Measurements from ENCODE around the gene HMOX1. TPM values are rescaled to one million over a fixed set of nuclear protein-coding genes. Genes with fewer than 3 reads are reported as not detected.

The HMOX1 gene
- total and polyA plus RNA-seq, 2 of the 13 experiments (the other 11 are each of a cell fraction or from before 2014, with no cell fraction given): 53.6 to 67.4 TPM

GRCh38 chr22:35352214-35353111, 28.4 kb upstream of the HMOX1 start (continued):
- no peak for TF ChIP-seq ZNF292 (CRISPR knock-in tag; IDR thresholded peaks at IDR 0.05; ENCODE audit: borderline replicate concordance, low read depth)
- TF ChIP-seq ZNF674 (CRISPR knock-in tag; IDR thresholded peaks at IDR 0.05; ENCODE audit: low read depth): no peak
- TF ChIP-seq ZNF775 (CRISPR knock-in tag; IDR thresholded peaks at IDR 0.05; ENCODE audit: borderline replicate concordance): no peak
- no peak for TF ChIP-seq ZNF780A (CRISPR knock-in tag; IDR thresholded peaks at IDR 0.05)
- no peak for TF ChIP-seq ZNF230 (CRISPR knock-in tag; IDR thresholded peaks at IDR 0.05)
- 0 out of 2 replicates have a peak, but pooled peaks have one; percentile 32 for TF ChIP-seq CENPT (CRISPR knock-in tag; IDR thresholded peaks at IDR 0.05; ENCODE audit: low read depth)
- no peak for TF ChIP-seq RAD51 (IDR thresholded peaks at IDR 0.05; ENCODE audit: borderline replicate concordance)
- TF ChIP-seq ZNF331 (CRISPR knock-in tag; IDR thresholded peaks at IDR 0.05): no peak
- no peak for TF ChIP-seq KLF16 (CRISPR knock-in tag; IDR thresholded peaks at IDR 0.05)
- TF ChIP-seq ZNF792 (CRISPR knock-in tag; IDR thresholded peaks at IDR 0.05): 0 out of 2 replicates have a peak, but pooled peaks have one; percentile 29
- TF ChIP-seq AFF4 (CRISPR knock-in tag; IDR thresholded peaks at IDR 0.05): no peak
- no peak for TF ChIP-seq CCDC6 (CRISPR knock-in tag; IDR thresholded peaks at IDR 0.05)
- no peak for TF ChIP-seq WIZ (CRISPR knock-in tag; IDR thresholded peaks at IDR 0.05)
- TF ChIP-seq ZNF567 (CRISPR knock-in tag; IDR thresholded peaks at IDR 0.05; ENCODE audit: borderline replicate concordance): no peak
- TF ChIP-seq DMAP1 (CRISPR knock-in tag; IDR thresholded peaks at IDR 0.05): no peak; the same call in 1 of the 2 replicates
- TF ChIP-seq ZNF503 (CRISPR knock-in tag; IDR thresholded peaks at IDR 0.05): no peak
- no peak for TF ChIP-seq CC2D1A (CRISPR knock-in tag; IDR thresholded peaks at IDR 0.05)
- 0 out of 2 replicates have a peak, but pooled peaks have one; percentile 22 for TF ChIP-seq ZBTB7B (CRISPR knock-in tag; IDR thresholded peaks at IDR 0.05)
- TF ChIP-seq POLR2AphosphoS5 (IDR thresholded peaks at IDR 0.05; ENCODE audit: low read depth, low read length): no peak
